HG02759 (cell line): ENCODE data around the gene UBE2E2.

ENCODE experiments used
- ATAC-seq: cut with Tn5 transposase; IDR thresholded peaks from one replicate; pipeline ENCODE4 v1.9.1; 2021; ENCODE audit warnings: mild to moderate bottlenecking, moderate library complexity; ENCODE audit not compliant: unreplicated experiment

UBE2E2 gene

DNA sequence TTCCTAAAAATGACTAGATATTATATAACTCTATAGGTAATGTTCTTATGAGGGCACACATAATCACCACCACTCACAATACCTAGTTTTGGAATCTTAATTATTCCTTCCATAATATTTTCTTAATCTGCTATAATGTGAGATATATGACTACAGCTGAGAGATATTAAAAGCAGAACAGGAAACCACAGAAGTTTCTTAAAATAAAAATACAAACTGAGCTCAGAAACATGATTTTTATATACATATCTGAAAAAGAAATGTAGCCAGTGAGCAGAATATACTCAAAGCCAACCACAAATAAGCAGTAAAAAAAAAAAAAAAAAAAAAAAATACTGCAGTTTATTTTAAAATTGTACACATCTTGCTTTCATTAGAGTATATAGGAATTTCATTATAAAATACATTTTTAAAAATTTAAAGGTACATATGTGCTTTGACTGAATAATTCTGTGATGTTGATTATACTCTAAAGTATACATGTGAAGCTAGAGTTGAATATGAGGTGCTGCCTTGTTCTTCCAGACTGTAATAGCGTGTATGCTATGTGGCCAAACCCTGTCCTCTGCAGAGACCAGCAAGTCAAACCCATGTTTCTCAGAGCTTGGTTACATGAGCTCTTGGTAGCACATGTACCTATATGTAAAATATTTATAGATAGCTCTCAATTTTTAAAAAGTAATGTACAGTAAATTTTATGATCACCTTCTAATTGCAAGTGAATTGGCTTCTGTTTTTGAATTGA lies 175.0 kb downstream of the UBE2E2 start:
- no peak for ATAC-seq

DNA sequence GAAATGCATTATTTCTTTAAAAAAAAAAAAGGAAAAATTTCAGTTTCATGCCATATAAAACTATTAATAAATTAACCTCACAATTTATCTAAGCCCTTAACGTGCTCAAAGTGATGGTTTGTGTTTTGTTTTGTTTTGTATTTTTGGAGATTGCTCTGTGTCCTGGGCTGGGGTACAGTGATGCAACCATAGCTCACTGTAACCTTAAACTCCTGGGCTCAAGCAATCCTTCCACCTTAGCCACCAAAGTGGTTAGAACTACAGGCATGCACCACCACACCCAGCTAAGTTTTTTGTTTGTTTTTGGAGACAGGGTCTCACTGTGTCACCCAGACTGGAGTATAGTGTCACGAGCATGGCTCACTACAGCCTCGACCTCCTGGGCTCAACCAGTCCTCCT lies 180.7 kb downstream of the UBE2E2 start:
- ATAC-seq: no peak

DNA sequence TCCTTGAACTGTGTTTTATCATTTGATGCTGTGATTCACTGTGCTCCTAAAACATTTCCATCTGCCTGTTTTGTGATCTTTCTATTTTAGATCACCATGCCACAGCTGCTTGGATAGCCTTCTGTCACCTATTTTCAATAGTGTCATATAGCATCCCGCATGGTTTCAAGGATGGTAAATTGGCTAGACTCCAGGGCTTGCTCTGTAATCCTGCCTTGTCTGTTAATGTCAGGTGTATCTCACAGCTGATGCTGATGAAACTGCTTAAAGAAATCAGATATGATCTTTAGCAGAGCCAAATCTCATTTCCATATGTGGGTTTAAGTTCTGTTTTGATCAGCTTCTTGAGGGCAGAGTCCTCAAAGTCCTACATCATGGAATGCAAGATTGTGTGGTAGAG lies 182.2 kb downstream of the UBE2E2 start:
- ATAC-seq: no peak

DNA sequence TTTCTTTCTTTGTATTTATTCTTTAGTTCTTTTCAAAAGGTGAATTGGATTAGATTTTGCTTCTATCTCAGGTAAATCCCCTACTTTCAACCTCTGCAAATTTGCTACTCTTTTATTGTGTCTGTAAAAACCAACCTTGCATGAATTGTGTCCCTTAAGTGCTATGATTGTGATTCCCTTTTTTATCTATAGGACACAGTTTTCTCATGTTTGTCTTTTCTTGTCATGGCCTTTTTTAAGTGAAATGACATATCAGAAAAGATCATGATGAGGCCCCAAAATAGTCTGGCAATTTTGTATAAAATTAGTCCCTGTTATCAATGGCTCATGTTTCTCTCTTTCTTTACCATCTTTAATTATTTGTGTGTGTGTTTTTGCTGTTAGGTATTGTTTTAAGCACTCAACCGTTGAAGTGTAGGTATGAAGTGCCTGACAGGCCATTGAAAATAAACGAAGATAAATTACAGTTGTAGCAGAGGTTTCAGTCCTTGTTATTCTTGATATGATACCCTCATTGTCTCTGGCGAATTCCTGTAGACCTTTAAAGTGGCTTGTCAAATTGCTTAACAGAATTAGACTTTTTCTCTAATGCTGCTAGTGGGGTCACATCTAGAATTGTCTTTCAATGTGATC lies 184.3 kb downstream of the UBE2E2 start:
- no peak for ATAC-seq

DNA sequence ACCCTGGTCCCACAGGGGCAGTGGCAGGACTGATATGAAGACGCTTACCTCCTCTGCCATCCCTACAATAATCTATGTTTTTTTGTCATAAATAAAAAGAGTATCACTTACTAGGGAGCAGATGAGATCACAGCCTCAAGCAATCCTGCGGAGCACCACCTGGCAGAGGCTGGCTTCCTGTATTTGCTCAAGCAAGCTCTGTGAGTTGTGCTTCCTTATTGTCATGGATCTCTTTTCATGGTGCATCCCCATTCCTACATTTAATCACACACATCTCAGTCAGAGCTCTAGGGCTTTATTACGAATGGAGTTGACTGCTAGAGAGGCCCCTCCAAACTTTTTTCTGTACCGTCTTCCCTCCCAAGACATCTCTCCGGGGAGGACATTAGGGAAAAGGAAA lies 186.0 kb downstream of the UBE2E2 start:
- no peak for ATAC-seq

DNA sequence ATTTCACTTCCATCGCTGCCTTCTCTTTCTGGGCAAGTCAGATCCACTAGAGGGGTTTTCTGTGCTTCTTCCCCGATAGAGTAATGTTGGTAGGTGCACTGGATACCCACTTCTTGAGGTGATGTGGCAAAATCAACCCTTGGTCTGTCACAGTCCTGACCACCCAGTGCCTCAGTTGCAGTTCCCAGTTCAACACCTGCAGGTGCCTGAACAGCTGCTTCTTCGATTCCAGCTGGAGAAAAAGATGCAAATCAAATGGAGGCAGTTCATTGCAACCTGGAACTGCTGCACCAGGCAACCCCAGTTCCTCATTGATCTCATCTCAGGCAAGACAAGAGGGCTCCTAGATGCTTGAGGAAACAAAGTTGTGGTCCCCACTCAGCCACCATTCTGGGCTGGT lies 186.6 kb downstream of the UBE2E2 start:
- ATAC-seq: peak; percentile 68

DNA sequence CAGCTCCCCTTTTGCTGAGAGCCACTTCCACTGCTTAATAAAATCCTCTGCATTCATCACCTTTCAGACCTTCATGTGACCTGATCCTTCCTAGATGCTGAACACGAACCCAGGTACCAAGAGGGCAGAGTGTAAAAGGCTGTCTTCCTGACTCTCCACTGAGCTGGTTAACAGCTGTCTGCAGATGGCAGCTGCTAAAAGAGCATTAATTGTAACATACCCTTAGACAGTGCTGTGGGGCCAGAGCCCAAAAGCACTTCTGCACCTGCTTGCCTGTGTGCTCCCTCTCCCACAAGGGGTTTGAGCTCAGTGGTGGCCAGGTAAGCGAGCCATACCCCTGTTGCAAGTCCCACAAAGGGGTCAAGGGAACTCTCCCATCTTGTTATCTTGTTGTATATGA lies 187.3 kb downstream of the UBE2E2 start:
- ATAC-seq: no peak

DNA sequence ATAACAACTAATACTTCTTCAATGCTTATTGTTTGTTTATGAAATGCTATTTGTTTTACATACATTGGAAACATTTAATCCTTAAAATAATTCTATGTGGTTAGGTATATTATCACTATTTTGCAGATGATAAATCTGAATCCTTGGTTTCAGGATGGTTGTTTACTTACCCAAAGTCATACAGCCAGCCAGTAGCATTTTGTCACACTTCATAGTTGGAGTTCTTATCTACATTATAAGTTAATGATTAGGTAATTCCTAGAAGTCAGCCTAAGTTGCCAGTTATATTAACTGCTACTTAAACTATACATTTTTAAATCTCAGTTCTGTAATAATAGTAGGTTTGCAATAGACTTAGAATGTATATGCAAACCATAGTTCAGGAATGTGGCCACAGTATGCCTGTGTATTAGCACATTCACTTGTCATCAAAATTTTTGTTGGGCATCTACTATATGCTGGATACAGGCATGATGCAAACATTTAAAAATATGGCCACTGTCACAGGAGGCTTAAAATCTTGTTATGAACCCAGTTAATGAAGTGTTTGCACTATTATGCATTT lies 187.9 kb downstream of the UBE2E2 start:
- ATAC-seq: no peak

DNA sequence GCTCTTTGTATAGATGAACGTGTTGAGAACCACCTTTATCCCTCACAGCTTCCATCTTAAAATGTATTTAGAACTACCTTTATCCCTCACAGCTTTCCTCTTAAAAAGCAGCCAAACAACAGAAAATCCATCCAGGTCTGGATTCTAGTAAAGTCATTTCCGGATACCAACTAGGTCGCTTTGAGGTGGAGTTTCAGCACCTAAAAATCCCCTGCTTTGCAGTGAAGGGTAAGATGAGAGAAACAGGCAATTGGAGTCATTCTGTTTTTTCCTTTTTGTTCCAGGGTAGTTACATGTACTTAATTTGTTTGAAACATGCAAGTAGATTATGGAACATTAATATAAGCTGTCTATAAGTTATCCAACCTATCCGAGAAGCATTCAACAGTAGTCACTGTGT lies 192.0 kb downstream of the UBE2E2 start:
- no peak for ATAC-seq

DNA sequence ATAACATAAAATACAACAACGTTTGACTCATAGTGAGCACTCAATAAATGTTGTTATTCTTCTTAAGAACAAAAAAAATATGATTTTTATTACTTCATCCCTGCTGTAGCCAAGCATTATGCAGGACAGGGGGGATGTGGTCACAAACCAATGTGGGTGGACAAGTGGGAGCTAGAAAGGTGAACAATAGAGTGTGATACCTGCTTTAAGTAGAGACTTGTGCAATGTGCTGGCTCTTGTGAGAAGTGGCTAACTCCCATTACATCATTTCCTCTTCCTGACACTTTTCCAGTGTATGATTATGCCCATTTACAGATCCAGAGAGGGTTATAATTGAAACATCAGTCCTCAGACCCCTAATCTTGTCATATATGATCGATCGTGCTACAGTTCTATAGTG lies 193.6 kb downstream of the UBE2E2 start:
- no peak for ATAC-seq

DNA sequence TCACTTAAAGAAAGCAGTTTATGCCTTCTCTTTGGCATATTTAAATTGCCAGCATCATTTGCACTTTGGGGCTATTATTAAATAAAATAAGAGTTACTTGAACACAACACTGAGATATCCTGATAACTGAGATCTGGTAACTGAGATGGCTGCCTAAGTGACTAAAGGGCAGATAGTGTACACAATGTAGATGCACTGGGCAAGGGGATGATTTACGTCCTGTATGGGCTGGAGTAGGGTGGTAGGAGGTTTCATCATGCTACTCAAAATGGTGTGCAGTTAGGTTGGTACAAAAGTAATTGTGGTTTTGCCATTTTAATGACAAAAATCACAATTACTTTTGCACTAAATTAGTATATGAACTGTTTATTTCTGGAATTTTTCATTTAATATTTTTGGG lies 196.1 kb downstream of the UBE2E2 start:
- ATAC-seq: no peak

DNA sequence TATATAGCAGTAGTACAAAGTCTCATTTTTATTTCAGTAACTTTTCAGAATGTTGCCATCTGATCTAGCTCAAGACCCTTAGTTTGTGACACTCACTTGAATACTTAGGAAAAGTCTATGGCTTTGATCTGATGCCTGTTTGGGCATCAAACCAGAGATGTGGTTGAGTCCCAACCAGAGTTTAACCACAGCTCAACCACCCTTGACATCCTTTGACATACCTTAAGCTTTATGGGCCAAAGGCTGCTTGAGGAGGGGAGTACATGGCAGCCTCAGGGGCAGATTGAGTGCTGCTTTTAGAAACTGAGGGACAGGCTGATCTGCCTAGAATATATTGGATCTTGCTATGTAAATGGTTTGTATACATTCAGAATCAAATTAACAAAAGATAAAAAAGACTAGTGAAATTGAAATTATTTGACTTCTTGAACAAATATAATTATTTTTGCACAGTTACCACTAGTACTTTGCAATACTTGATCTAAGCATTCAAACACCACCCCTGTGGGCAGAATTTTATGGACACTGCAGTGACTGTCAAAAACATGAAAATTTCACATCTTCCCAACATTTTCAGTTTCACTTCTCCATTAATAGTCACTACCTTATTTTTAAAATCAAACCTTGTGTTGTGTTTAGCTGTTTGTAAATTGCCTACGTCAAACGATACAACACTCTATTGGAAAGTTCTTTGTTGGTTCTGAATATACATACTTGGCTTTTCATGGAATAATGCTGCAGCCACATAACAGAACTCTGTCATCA lies 199.8 kb downstream of the UBE2E2 start:
- ATAC-seq: peak; percentile 40

DNA sequence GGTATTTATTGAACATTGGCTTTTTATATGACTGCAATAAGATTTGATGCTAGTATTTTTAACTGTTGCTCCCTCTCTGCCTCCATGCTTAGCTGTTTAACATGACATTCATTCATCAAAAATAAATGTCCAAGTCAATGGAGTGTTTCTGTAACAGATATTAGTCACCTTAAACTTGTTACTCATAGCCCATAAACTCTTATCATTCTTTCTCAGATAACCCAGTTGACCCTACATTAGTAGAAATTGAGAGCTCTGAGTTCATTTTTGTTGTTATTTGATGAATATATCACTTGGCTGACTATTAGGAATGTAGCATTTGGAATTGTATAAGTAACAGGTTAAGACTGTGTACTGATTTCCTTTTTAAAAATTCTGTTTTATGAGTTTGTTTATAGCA lies 201.1 kb downstream of the UBE2E2 start:
- ATAC-seq: no peak

DNA sequence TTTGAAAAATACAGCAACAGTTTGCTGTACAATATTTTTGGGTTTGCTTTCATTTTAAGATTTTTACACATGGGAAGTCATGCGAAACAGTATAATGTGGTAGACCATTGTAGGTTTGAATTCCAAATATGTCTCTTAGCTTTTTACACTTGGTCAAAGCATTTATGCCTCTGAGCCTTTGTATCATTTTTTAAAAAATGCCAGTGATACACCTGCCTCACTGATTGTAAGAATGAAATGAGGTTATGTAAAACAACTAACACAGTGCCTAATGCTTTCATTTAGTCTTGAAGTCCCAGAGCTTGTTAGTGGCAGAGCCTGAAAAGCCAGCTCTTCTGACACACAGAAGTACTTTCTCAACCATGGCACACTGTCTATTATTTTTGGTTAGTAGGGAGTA lies 202.0 kb downstream of the UBE2E2 start:
- ATAC-seq: no peak

DNA sequence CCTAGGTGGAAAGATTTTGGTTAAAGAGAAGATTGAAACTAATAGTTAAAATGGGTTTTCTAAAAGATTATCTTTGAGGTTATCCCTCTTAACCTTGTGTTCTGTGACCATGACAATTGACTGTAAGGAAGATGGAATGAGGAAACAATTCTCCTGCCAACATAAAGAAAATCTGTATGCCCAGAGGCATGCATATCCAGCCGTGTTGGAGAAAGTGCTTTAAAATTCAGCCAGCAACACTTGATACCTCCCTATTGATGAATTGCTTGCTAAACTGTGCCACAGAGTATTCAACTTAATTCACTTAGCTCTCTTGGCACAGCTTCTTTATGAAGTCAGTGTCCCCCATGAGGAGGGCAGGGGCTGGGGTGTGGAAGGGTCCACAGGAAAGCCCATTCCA lies 203.5 kb downstream of the UBE2E2 start:
- ATAC-seq: no peak

DNA sequence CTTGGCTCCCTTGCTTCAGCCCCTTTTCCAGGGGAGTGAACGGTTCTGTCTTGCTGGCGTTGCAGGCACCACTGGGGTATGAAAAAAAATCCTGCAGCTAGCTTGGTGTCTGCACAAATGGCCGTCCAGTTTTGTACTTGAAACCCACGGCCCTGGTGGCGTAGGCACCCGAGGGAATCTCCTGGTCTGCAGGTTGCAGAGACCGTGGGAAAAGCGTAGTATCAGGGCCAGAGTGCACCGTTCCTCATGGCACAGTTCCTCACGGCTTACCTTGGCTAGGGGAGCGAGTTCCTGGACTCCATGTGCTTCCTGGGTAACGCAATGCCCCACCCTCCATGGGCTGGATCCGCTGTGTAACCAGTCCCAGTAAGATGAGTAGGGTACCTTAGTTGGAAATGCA lies 214.9 kb downstream of the UBE2E2 start:
- no peak for ATAC-seq

DNA sequence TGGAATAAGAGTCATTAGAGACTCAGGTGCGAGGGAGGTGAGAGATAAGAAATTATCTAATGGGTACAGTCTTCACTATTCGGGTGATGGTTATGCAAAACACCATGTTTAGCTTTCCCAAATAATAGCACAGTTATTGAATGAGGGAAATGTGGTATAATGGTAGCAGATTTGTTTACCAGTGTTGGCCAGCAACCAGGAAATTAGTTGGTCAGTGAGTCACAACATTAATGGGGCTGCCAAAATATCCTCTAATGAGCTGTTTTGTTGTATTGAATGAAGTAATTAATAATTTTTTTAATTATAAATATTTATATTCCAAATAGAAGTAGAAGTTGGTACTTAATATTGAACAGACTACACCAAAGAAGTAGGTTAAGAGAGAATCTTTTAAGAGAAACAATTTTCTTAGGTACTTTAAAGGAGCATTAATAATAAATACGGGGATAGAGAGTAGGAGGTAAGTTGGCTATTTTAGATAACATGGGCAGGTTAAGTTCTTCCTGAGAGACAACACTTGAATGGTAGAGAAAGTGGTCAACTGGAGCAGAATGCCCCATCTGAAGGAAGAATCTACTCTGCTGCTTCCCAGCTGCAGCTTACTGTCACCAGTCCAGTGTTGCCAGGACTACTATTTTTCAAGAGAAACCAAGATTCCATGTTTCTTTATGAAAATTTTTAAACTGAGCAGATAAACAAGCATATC lies 218.8 kb downstream of the UBE2E2 start:
- peak; percentile 41 for ATAC-seq

DNA sequence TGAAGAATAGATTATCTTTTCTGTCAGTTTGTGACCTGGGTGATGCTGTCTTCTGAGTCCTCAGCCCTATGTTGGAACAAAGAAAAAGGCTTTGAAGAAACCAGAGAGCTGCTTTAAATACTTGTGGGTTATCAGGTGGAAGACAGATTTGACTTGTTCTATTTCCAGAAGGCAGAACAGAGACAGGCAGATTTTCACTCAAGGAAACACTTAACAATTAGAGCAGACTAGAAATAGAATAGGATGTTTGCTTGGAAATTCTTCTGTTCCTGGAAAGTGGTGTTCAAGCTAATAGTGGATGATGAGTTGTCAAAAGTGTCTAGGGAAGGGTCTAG lies 219.4 kb downstream of the UBE2E2 start:
- ATAC-seq: peak; percentile 89

DNA sequence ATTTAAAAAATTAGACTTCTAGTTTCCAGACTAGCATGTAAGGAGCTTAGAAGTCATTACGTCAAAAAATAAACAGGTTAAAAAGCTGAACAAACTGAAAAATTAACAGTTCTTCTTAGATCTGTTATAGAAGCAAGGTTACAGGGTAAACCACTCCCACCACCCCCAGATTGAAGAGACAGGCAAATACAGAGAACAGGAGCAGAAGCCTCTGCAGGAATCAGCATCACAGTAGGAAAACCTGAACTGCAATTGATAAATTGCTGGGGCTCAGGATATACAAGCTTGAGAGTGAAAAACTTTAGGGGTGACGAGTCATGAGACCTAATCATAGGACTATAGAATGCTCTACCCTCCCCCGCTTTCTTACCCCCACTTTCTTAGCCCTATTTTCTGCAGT lies 222.3 kb downstream of the UBE2E2 start:
- ATAC-seq: no peak

DNA sequence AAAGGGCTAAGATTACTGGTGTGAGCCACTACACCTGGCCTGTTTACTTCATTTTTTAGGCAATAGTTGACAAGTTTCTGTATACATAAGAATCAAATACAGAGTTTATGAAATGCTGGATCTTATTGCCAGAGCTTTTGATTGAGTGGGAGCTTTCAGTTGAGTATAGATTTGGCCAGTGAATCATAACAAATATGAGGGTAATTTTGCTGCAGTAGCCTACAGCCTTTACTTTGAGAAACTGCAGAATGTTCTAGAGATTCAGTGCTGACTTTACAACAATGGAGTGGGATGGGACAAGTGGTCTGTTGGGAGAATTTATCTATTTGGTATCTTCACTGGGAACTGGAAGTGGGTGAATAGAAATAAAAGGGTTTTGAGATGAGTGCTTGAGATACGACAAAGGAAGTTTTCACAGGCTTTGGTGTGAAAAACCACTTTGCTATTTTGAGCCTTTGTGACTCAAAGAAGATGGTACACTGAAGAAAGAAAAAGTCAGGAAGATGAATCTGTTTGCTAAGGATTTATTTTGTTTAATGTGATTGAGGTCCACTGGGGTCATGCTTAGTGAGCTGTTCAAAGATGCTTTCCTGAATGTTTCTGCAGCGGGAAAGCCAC lies 227.8 kb downstream of the UBE2E2 start:
- no peak for ATAC-seq

DNA sequence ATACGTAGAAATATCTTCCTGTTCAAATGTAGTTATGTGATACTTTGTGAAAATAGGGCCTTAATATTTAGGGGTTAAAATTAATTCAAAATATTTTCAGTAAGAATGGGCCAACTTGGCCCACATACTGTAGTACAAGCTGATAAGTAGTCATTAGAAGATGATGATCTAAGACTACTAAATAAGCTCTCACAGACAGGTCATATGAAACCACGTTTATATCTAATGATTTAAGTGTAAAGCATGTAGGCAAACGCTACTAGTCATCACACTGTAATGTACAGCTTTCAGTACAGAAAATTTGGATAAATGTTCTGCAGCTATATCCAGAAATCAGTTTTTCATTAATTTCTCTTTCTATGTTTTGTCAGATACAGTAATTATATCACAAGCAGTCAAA lies 228.6 kb downstream of the UBE2E2 start:
- no peak for ATAC-seq
